NCI-H345 treated with DMSO at 0.1 percent for 48 hours (cell line): ENCODE results near the gene CAB39.
"Not testable (repeated sequence)": the region's sequence is repeated elsewhere in the genome, so short reads cannot be mapped to it uniquely, and the experiment has no call there.

Experiments
- DNase-seq: peaks from one replicate; lab custom pipeline; 2025; ENCODE audit not compliant: unreplicated experiment; lab: John Stamatoyannopoulos, UW

The CAB39 gene

GRCh38 chr2:230682546-230682945 lies 30.1 kb upstream of the CAB39 start:
- DNase-seq: no peak

- no peak for DNase-seq
Observed at GRCh38 chr2:230684270-230685168, 28.1 kb upstream of the CAB39 start.

GRCh38 chr2:230685178-230685577 lies 27.5 kb upstream of the CAB39 start:
- no peak for DNase-seq

GRCh38 chr2:230687498-230687897 lies 25.1 kb upstream of the CAB39 start:
- no peak for DNase-seq

GRCh38 chr2:230688490-230688889 lies 24.2 kb upstream of the CAB39 start:
- DNase-seq: no peak

- no peak for DNase-seq
Observed at GRCh38 chr2:230690439-230690838, 22.2 kb upstream of the CAB39 start.

GRCh38 chr2:230691005-230691647 lies 21.5 kb upstream of the CAB39 start:
- no peak for DNase-seq

GRCh38 chr2:230692760-230693159 lies 19.9 kb upstream of the CAB39 start:
- no peak for DNase-seq

- no peak for DNase-seq
Observed at GRCh38 chr2:230693411-230693810, 19.2 kb upstream of the CAB39 start.

GRCh38 chr2:230694241-230694640 lies 18.4 kb upstream of the CAB39 start:
- no peak for DNase-seq

- DNase-seq: no peak
Observed at GRCh38 chr2:230695551-230695950, 17.1 kb upstream of the CAB39 start.

- no peak for DNase-seq
Observed at GRCh38 chr2:230696670-230697069, 16.0 kb upstream of the CAB39 start.

GRCh38 chr2:230697676-230698075 lies 15.0 kb upstream of the CAB39 start:
- DNase-seq: no peak

GRCh38 chr2:230698753-230699152 lies 13.9 kb upstream of the CAB39 start:
- not testable (repeated sequence) for DNase-seq

GRCh38 chr2:230700447-230700846 lies 12.2 kb upstream of the CAB39 start:
- no peak for DNase-seq

- DNase-seq: no peak
Observed at GRCh38 chr2:230701308-230701707, 11.3 kb upstream of the CAB39 start.

GRCh38 chr2:230702457-230702856 lies 10.2 kb upstream of the CAB39 start:
- DNase-seq: not testable (repeated sequence)

GRCh38 chr2:230703514-230703913 lies 9.1 kb upstream of the CAB39 start:
- no peak for DNase-seq

GRCh38 chr2:230706053-230706521 lies 6.6 kb upstream of the CAB39 start:
- no peak for DNase-seq

- no peak for DNase-seq
Observed at GRCh38 chr2:230706966-230707365, 5.7 kb upstream of the CAB39 start.

- no peak for DNase-seq
Observed at GRCh38 chr2:230708204-230708603, 4.4 kb upstream of the CAB39 start.

GRCh38 chr2:230711224-230711623 lies 1.4 kb upstream of the CAB39 start:
- DNase-seq: no peak
